Rectal smooth muscle tissue (tissue), 1 donor: ENCODE measurements around the gene RASD1.

Experiments used
- H3K27ac ChIP-seq: one replicate; pipeline ENCODE4 v1.7.0; 2013; ENCODE audit warnings: low read depth, low read length, inconsistent platforms
- H3K27me3 ChIP-seq: one replicate; pipeline ENCODE4 v1.7.0; 2013; ENCODE audit warnings: low read length; ENCODE audit not compliant: control insufficient read depth, insufficient read depth
- H3K36me3 ChIP-seq: one replicate; pipeline ENCODE4 v1.7.0; 2013; ENCODE audit warnings: low read length; ENCODE audit not compliant: control insufficient read depth, insufficient read depth
- H3K4me1 ChIP-seq: one replicate; pipeline ENCODE4 v1.7.0; 2013; ENCODE audit warnings: low read length; ENCODE audit not compliant: control insufficient read depth, insufficient read depth
- H3K4me3 ChIP-seq: one replicate; pipeline ENCODE4 v1.7.0; 2013; ENCODE audit warnings: low read length
- H3K9ac ChIP-seq: one replicate; pipeline ENCODE4 v1.7.0; 2013; ENCODE audit warnings: low read length

RASD1 gene

DNA sequence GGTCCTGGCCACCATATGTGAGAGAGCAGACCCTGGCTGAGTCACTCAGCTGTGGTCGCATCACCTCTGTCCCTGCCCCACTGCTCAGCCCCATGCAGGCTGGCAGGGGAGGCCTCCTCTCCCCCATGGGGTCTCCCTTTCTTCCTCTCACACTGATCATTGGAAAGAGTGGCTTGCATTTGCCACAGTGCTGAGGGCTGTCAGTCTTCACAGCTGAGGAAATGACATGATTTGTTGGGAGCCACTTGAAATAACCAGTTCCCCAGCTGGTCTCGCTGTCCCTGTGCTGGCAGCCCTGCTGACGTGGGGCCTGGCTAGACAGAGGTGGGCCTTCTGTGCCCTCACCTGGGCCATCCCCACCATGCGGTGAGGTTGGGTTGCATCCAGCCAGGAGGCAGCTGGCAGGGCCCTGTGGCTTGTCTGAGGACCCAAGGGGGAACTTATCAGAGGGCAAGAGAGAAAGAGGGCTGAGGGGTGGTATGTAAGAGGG lies 49.5 kb downstream of the RASD1 start:
- no peak overlapping the region for H3K4me3 ChIP-seq
- H3K27me3 ChIP-seq, result no peaks in the 10 kb centered on the region
- no peak overlapping the region for H3K27ac ChIP-seq
- no peaks in the 10 kb centered on the region for H3K4me1 ChIP-seq
- H3K36me3 ChIP-seq, result no peaks in the 10 kb centered on the region
- no peak overlapping the region for H3K9ac ChIP-seq

DNA sequence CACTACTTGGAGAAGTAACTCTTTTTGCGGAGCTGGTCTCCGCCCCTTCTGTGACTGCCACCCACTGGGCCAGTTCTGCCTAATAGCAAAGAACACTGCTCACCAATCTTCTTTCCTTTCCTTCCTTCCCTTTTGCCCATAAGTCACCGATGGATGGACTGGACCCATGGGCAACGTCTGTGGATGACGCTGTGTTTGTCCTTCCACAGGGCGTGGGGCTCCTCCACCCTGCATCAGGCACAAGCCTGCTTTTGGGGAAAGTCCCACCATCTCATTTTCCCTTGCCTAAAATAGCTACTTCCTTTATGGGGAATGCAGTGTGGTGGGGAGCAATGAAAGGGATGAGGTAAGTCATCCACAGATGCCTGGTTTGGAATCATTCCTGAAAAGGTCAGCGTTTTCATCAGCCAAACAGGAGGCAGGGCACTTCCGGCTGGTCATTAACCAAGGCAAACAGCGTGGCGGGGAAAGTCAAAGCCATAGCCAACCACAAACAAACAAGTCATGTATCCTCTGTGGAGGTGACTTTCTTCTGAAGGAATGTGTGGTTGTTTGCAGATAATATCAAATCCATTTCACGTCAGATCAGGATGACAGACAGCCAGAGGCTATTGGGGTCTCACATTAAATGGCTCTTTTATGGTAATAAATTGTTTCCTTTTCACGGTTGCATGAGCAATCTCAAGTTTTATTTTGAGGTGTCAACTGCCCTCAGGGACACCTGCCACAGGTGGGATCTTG lies 50.1 kb downstream of the RASD1 start:
- no peak overlapping the region for H3K9ac ChIP-seq
- H3K27ac ChIP-seq, result no peak overlapping the region
- no peaks in the 10 kb centered on the region for H3K4me1 ChIP-seq
- no peaks in the 10 kb centered on the region for H3K27me3 ChIP-seq
- H3K4me3 ChIP-seq, result no peak overlapping the region
- H3K36me3 ChIP-seq, result no peaks in the 10 kb centered on the region

DNA sequence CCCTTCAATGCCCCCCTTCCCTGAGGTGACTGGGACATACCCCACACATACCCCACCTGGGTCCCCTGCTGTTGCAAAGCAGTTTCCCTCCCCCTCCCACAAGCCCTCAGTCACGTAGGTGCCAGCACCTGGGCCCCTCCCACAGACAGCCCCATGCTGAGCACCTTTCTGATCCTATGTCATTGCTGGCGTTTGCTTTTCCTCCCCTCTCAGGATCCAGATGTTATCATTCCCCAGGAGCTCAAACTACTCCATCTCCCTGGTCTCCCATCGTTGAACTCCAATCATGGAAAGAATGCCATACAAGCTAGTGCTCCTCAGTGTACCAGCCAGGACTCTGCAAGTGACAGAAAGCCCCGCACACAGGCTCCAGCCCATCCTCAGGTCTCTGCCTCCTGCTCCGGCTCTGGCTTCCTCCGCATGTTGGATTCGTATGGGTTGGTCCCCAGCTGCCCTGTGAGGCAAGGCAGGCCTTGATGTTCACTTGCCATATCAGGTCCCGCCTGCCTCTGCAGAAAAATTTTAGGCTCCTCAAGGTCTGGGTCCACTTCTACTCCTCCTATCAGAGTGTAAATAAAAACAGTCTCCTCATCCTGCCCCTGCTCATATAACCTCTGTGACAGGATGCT lies 50.8 kb downstream of the RASD1 start:
- Histone ChIP-seq H3K4me3 (no peak overlapping the region), H3K36me3 (no peaks in the 10 kb centered on the region), H3K27me3 (no peaks in the 10 kb centered on the region), H3K4me1 (no peaks in the 10 kb centered on the region), H3K27ac (no peak overlapping the region), H3K9ac (no peak overlapping the region)
